GM18511 (cell line): ENCODE measurements around the gene CDH23.

ENCODE experiments used
- ATAC-seq: cut with Tn5 transposase; IDR thresholded peaks from one replicate; pipeline ENCODE4 v1.9.1; 2021; ENCODE audit warnings: mild to moderate bottlenecking, moderate library complexity; ENCODE audit not compliant: unreplicated experiment

CDH23 gene

GRCh38 chr10:71695502-71696476, 299.1 kb downstream of the CDH23 start:
- no peak for ATAC-seq

- no peak for ATAC-seq
Measured at GRCh38 chr10:71696628-71697326, 300.1 kb downstream of the CDH23 start.

- ATAC-seq, result no peak
Measured at GRCh38 chr10:71697938-71698709, 301.4 kb downstream of the CDH23 start.

- no peak for ATAC-seq
Measured at GRCh38 chr10:71698737-71699136, 302.0 kb downstream of the CDH23 start.

GRCh38 chr10:71700731-71701368, 304.1 kb downstream of the CDH23 start:
- ATAC-seq, result no peak

GRCh38 chr10:71701496-71702132, 304.9 kb downstream of the CDH23 start:
- ATAC-seq, result no peak

- ATAC-seq, result no peak
Measured at GRCh38 chr10:71703577-71703976, 306.9 kb downstream of the CDH23 start.

- no peak for ATAC-seq
Measured at GRCh38 chr10:71704816-71705215, 308.1 kb downstream of the CDH23 start.

- ATAC-seq, result no peak
Measured at GRCh38 chr10:71705582-71705981, 308.9 kb downstream of the CDH23 start.

GRCh38 chr10:71706216-71707121, 309.7 kb downstream of the CDH23 start:
- ATAC-seq, result no peak

- no peak for ATAC-seq
Measured at GRCh38 chr10:71707240-71707789, 310.6 kb downstream of the CDH23 start.

GRCh38 chr10:71708301-71708703, 311.6 kb downstream of the CDH23 start:
- ATAC-seq, result no peak

- no peak for ATAC-seq
Measured at GRCh38 chr10:71708897-71709882, 312.5 kb downstream of the CDH23 start.

GRCh38 chr10:71710519-71710918, 313.8 kb downstream of the CDH23 start:
- no peak for ATAC-seq

- ATAC-seq, result no peak
Measured at GRCh38 chr10:71711052-71711623, 314.4 kb downstream of the CDH23 start.

GRCh38 chr10:71712170-71712569, 315.4 kb downstream of the CDH23 start:
- ATAC-seq, result no peak

GRCh38 chr10:71712572-71713134, 315.9 kb downstream of the CDH23 start:
- ATAC-seq, result no peak
